ENCODE measurements around the gene PDE8B.

DNA sequence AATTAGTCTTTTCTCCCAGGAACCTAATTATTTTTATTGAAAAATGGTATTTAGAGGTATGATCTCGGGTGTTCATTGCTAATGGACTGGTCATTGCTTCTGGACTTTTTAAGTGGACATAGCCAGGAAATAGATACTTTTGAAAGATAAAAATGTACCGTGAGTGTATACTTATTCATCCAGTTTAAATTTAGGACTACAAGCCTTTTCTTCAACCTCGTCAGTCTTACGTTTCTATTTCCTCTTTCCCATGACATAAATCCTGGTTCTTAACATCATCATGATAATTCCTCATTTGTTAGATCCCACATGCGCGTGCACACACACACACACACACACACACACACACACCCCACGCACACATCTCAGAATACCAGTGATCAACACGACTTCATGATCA, 15.1 kb downstream of the PDE8B start:
- TF ChIP-seq GATA2 (IDR thresholded peaks at IDR 0.05; ENCODE audit: low read depth, low read length) (no peak), GATA3 (IDR thresholded peaks at IDR 0.05; ENCODE audit: low read depth, low read length) (no peak)

Measured in SH-SY5Y (cell line).